Cerebellar cortex (tissue), 1 donor: ENCODE measurements around the gene LRP5.
"Not testable (repeated sequence)": the region's sequence is repeated elsewhere in the genome, so short reads cannot be mapped to it uniquely, and the experiment has no call there.

Experiments used
- DNase-seq: peaks from one replicate; pipeline ENCODE4 v3.0.0-alpha.2; 2015; ENCODE audit warnings: low spot score

The LRP5 gene

GRCh38 chr11:68329536-68329935 is 17.1 kb downstream of the LRP5 start:
- DNase-seq = no peak

GRCh38 chr11:68329978-68330699 is 17.7 kb downstream of the LRP5 start:
- no peak for DNase-seq

GRCh38 chr11:68330700-68331337 is 18.4 kb downstream of the LRP5 start:
- DNase-seq = no peak

GRCh38 chr11:68331338-68331947 is 19.1 kb downstream of the LRP5 start:
- no peak for DNase-seq

GRCh38 chr11:68332186-68332585 is 19.8 kb downstream of the LRP5 start:
- DNase-seq = no peak

GRCh38 chr11:68333173-68333572 is 20.8 kb downstream of the LRP5 start:
- no peak for DNase-seq

- DNase-seq = no peak
These were observed 22.5 kb downstream of the LRP5 start for GRCh38 chr11:68334923-68335322.

GRCh38 chr11:68335683-68336082 is 23.3 kb downstream of the LRP5 start:
- DNase-seq = no peak

- DNase-seq = no peak
These were observed 24.3 kb downstream of the LRP5 start for GRCh38 chr11:68336716-68337115.

GRCh38 chr11:68337399-68337835 is 25.0 kb downstream of the LRP5 start:
- no peak for DNase-seq

GRCh38 chr11:68338051-68338780 is 25.8 kb downstream of the LRP5 start:
- no peak for DNase-seq

- no peak for DNase-seq
These were observed 27.8 kb downstream of the LRP5 start for GRCh38 chr11:68340003-68340767.

- no peak for DNase-seq
These were observed 28.6 kb downstream of the LRP5 start for GRCh38 chr11:68340784-68341556.

- DNase-seq = no peak
These were observed 29.4 kb downstream of the LRP5 start for GRCh38 chr11:68341557-68342458.

GRCh38 chr11:68342459-68343158 is 30.2 kb downstream of the LRP5 start:
- no peak for DNase-seq

- DNase-seq = no peak
These were observed 31.4 kb downstream of the LRP5 start for GRCh38 chr11:68343761-68344256.

- DNase-seq = not testable (repeated sequence)
These were observed 32.4 kb downstream of the LRP5 start for GRCh38 chr11:68344821-68345220.

GRCh38 chr11:68345776-68346461 is 33.5 kb downstream of the LRP5 start:
- DNase-seq = no peak

- no peak for DNase-seq
These were observed 34.0 kb downstream of the LRP5 start for GRCh38 chr11:68346462-68346790.
